CD8-positive, alpha-beta memory T cell (primary cell): ENCODE data around the gene ZNF764. TPM values are rescaled to one million over a fixed set of nuclear protein-coding genes. Genes with fewer than 3 reads are reported as not detected.

Source experiments
- CTCF ChIA-PET: fragments of 350-600 bp; sonication (Branson Sonifier 250); formaldehyde crosslinking; loops from one replicate; lab custom pipeline; 2021; ENCODE audit warnings: antibody characterized with exemption; lab: Charles Lee
- POLR2A ChIA-PET: fragments of 350-600 bp; sonication (Branson Sonifier 250); formaldehyde crosslinking; loops from one replicate; lab custom pipeline; 2021; ENCODE audit warnings: antibody characterized with exemption; lab: Charles Lee
- DNase-seq, 5 donors: peaks; one replicate each; pipeline versions ENCODE4 v3.0.0 to v3.0.0-alpha.2; 2020 to 2022; ENCODE audit warnings: mixed read lengths in 1 of 5
- H3K27ac ChIP-seq: one replicate; pipeline ENCODE4 v1.7.0; 2013; ENCODE audit warnings: low read depth, mild to moderate bottlenecking, low read length, moderate library complexity
- H3K27me3 ChIP-seq: 2 replicates; pipeline ENCODE4 v1.7.0; 2013; ENCODE audit warnings: low read length, mild to moderate bottlenecking; ENCODE audit not compliant: insufficient read depth, poor library complexity, severe bottlenecking
- H3K36me3 ChIP-seq: 2 replicates; pipeline ENCODE4 v1.7.0; 2013; ENCODE audit warnings: mild to moderate bottlenecking, low read length, moderate library complexity; ENCODE audit not compliant: insufficient read depth
- H3K4me1 ChIP-seq: 2 replicates; pipeline ENCODE4 v1.7.0; 2013; ENCODE audit warnings: mild to moderate bottlenecking, low read length, moderate library complexity; ENCODE audit not compliant: insufficient read depth
- H3K4me3 ChIP-seq: 2 replicates; pipeline ENCODE4 v1.7.0; 2013; ENCODE audit warnings: mild to moderate bottlenecking, low read length
- H3K9me3 ChIP-seq: 2 replicates; pipeline ENCODE4 v1.7.0; 2013; ENCODE audit warnings: mild to moderate bottlenecking, low read length
- H3K27ac Mint-ChIP-seq, 8 donors: one replicate each; pipeline ENCODE4 v1.8.0; 2020 to 2021; ENCODE audit warnings: mixed read lengths in 8 of 8, mild to moderate bottlenecking in 6 of 8, inconsistent platforms in 3 of 8, moderate library complexity in 3 of 8
- H3K27me3 Mint-ChIP-seq, 2 donors: one replicate each; pipeline ENCODE4 v1.8.0; 2020 to 2021; ENCODE audit warnings: mixed read lengths in 2 of 2, mild to moderate bottlenecking in 1 of 2, moderate library complexity in 1 of 2
- H3K36me3 Mint-ChIP-seq, 3 donors: one replicate each; pipeline ENCODE4 v1.8.0; 2020 to 2021; ENCODE audit warnings: mixed read lengths in 3 of 3, inconsistent platforms in 1 of 3, mild to moderate bottlenecking in 1 of 3
- H3K4me1 Mint-ChIP-seq, 3 donors: one replicate each; pipeline ENCODE4 v1.8.0; 2020 to 2021; ENCODE audit warnings: mixed read lengths in 3 of 3, inconsistent platforms in 1 of 3, mild to moderate bottlenecking in 1 of 3
- H3K4me3 Mint-ChIP-seq, 7 donors: one replicate each; pipeline ENCODE4 v1.8.0; 2020 to 2021; ENCODE audit warnings: mixed read lengths in 7 of 7, mild to moderate bottlenecking in 6 of 7, moderate library complexity in 4 of 7, inconsistent platforms in 2 of 7
- H3K9me3 Mint-ChIP-seq, 5 donors: one replicate each; pipeline ENCODE4 v1.8.0; 2020 to 2022; ENCODE audit warnings: mixed read lengths in 5 of 5, mild to moderate bottlenecking in 3 of 5, moderate library complexity in 2 of 5, inconsistent platforms in 1 of 5
- polyA plus RNA-seq: library from polyadenylated mRNA; unstranded; fragments of 300-500 nt; fragmentation: Illumina TruSeq; gene quantifications from one replicate; pipeline ENCODE4 v1.2.3, GENCODE V29; 2021
- total RNA-seq, 2 experiments: library from RNA; stranded (reverse); gene quantifications; one replicate each; pipeline ENCODE4 v1.2.3, GENCODE V29; 2021

The ZNF764 gene
- total and polyA plus RNA-seq, 3 experiments from 2014 or later, result 8.9 to 15.7 (median 15.1) TPM

DNA sequence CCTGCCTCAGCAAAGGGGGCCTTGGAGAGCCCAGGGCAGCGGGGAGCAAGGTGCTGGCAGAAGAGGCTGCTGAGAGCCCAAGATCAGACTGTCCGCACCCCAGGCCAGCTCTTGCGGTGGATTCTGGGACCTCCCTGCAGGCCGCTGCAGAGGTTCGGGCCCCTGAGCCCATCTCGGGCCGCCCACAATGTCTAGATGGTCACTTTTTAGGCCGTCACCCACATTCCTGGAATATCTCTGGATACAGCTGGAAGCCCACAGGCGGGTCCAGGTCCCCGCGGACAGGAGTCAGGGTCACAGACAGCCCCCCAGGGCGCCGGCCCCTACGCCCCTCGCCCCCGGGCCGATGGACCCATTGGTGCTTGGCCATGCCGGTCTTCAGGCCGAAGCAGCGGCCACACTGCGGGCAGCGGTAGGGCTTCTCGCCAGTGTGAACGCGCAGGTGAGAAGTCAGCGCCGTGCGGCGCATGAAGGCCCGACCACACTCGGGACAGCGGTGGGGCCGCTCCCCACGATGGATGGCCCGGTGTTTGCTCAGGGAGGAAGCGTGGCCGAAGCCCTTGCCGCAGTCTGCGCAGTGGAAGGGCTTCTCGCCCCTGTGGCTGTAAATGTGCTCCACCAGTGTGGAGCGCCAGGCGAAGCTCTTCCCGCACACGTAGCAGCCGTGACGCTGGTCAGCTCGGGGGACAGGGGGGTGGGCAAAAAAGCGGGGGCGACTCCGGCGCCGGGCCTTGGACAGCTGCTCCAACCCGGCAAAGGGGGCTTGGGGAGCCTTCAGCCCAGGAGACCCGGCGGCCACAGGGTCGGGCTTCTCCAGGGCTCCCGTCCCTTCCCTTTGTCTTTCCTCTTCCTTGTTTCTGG, 25.7 kb downstream of the ZNF764 start:
- peaks cover 0 to 37% (median 0%) of the 10 kb centered on the region in 3 donors for H3K36me3 Mint-ChIP-seq
- H3K27ac Mint-ChIP-seq, result peak overlapping the region in 3 of 8 donors; percentile 9 to 87 (median 82)
- no peak for DNase-seq
- Histone ChIP-seq H3K9me3 (no peaks in the 10 kb centered on the region), H3K4me3 (no peak overlapping the region), H3K27me3 (no peaks in the 10 kb centered on the region), H3K4me1 (peaks cover 30% of the 10 kb centered on the region), H3K27ac (no peak overlapping the region), H3K36me3 (no peaks in the 10 kb centered on the region)
- POLR2A ChIA-PET, result interaction anchor here (3.6 to 4.3 kb wide), 2 partner anchors 23 to 39 kb away, joined by 33 to 71 read pairs; partner anchors contain the start of genes ZNF688 and ZNF764
- no peaks in the 10 kb centered on the region for H3K9me3 Mint-ChIP-seq
- peak overlapping the region in 4 of 7 donors; percentile 51 to 98 (median 76) for H3K4me3 Mint-ChIP-seq
- peaks cover 30 to 46% (median 31%) of the 10 kb centered on the region in 3 donors for H3K4me1 Mint-ChIP-seq
- no peaks in the 10 kb centered on the region for H3K27me3 Mint-ChIP-seq
- CTCF ChIA-PET, result interaction anchor here (3.8 to 6.2 kb wide), 2 partner anchors 25 to 83 kb away, joined by 33 to 69 read pairs; partner anchors contain the start of gene ZNF764

DNA sequence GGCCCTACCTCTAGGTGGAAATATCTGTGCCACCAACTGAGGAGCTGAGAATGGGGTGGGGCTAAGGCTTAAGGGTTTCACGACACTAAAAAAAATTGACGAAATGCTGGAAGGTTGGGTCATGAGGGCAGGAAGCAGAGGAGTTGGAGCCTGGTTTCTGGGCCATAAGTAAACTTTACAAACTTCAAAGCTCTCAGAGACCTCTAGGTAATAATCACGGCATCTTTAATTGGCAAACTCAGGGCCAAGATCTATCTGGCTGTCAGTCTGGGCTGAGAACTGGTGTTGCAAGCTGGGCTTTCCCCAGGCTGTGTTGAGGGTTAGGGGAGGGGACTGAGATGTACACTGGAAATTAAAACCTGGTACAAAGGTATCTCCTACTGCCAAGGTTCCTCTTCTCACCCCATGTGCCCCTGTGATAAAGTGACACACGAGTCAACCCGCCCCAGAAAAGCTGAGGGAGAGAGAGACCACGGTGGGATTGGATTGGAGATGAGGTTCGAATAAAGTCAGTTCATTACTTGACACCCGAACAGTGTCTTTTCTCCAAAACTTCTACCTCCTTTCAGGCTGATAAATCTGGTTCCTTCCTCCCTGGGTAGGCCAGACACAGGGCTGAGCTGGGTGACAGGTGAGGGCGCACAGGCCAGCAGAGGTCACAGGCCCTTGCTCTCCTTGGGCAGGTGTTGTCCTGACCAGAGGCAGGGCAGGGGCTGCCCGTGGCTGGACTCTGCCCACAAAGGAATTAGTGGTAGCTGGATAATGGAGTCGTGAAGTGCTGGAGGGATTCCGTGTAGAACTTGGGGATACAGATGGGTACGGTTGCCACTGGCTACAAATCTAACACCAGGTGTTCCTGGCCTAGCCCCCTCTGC, 27.8 kb downstream of the ZNF764 start:
- Histone ChIP-seq H3K27me3 (no peaks in the 10 kb centered on the region), H3K36me3 (no peaks in the 10 kb centered on the region), H3K4me3 (no peak overlapping the region), H3K9me3 (no peaks in the 10 kb centered on the region), H3K27ac (no peak overlapping the region), H3K4me1 (peaks cover 26% of the 10 kb centered on the region)
- POLR2A ChIA-PET, result interaction anchor here (0.9 kb wide), 1 partner anchor 15 kb away, joined by 11 read pairs; no protein-coding TSS in a partner anchor
- H3K27me3 Mint-ChIP-seq, result no peaks in the 10 kb centered on the region
- peak overlapping the region in 7 of 8 donors; percentile 6 to 76 (median 42) for H3K27ac Mint-ChIP-seq
- peaks cover 23 to 37% (median 26%) of the 10 kb centered on the region in 3 donors for H3K4me1 Mint-ChIP-seq
- no peak for DNase-seq
- H3K4me3 Mint-ChIP-seq, result peak overlapping the region in 1 of 7 donors; percentile 77
- CTCF ChIA-PET, result interaction anchor here (1.1 to 3.5 kb wide), 4 partner anchors 21 to 105 kb away, joined by 3 to 14 read pairs (median 4); partner anchors contain the start of genes DCTPP1 and ZNF764
- peaks cover 0 to 30% (median 0%) of the 10 kb centered on the region in 3 donors for H3K36me3 Mint-ChIP-seq
- H3K9me3 Mint-ChIP-seq, result no peaks in the 10 kb centered on the region

DNA sequence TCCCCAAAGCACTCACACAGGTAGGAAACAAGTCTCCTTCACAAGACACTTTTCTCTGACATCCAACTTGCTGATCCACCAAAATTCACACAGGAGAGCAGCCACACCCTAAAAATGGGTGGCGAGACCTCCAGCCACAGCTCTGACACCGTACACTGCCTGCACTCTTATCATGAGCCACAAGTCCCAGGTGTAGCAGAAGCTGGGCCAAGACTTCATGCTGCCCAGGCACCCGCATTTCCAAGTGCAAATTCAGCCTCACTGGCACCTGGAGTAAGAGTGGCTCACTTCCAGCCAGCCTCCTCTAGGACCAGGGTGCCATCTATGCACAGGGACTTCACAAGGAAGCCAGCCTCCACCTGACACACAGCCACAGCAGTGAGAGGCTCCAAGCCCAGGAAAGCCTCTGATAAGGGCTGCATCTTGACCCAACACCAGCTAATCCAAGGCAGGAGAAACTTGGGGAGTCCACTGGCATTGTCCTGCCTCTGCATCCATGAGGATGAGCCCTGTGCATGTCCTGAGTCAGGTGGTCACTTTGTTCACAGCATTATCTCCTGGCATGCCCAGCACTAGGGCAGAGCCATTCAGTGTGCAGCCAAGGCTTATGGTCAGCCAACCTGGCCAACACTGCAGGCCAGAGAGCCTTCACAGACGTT, 29.2 kb downstream of the ZNF764 start:
- Mint-ChIP-seq H3K4me1 (peaks cover 17 to 29% (median 20%) of the 10 kb centered on the region in 3 donors), H3K9me3 (no peaks in the 10 kb centered on the region), H3K36me3 (peaks cover 0 to 22% (median 0%) of the 10 kb centered on the region in 3 donors), H3K27me3 (no peaks in the 10 kb centered on the region), H3K27ac (peak overlapping the region; percentile 57 to 93 (median 66)), H3K4me3 (peak overlapping the region in 3 of 7 donors; percentile 38 to 85 (median 63))
- Histone ChIP-seq H3K9me3 (no peaks in the 10 kb centered on the region), H3K36me3 (no peaks in the 10 kb centered on the region), H3K27me3 (no peaks in the 10 kb centered on the region), H3K4me1 (peaks cover 22% of the 10 kb centered on the region), H3K4me3 (no peak overlapping the region), H3K27ac (no peak overlapping the region)
- POLR2A ChIA-PET, result interaction anchor here (0.9 kb wide), 1 partner anchor 14 kb away, joined by 11 read pairs; no protein-coding TSS in a partner anchor
- no peak for DNase-seq
- CTCF ChIA-PET, result interaction anchor here (0.9 to 3.5 kb wide), 4 partner anchors 9 to 99 kb away, joined by 3 to 14 read pairs (median 4); partner anchors contain the start of genes DCTPP1 and ZNF764

DNA sequence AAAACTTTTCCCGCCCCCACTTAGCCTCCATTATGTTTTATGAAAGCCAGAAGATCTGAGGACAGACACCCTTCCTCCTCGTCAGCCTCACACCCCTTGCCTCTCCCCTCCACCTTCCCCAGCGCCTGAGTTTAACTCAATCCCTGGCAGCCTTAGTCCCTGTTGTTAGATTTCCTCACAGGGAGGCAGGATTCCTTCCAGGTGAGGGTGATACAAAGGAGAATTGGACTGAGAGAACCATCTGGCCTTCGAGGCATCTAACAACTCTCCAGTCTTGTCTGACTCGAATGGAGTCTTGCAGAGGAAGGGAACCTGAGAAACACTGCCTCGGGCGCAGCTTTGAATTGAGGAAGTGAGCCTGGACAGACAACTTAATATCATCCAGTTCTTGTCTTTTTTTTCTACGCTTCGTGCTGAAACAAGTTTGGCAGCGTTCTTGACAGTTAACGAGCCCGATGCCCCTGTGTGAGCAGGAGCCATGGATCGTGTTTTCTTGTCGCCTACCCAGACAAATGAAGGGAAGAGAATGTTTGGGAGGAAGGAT, 30.5 kb downstream of the ZNF764 start:
- peaks cover 19% of the 10 kb centered on the region for H3K4me1 ChIP-seq
- no peaks in the 10 kb centered on the region for H3K27me3 ChIP-seq
- H3K4me1 Mint-ChIP-seq, result peaks cover 14 to 24% (median 20%) of the 10 kb centered on the region in 3 donors
- H3K36me3 ChIP-seq, result no peaks in the 10 kb centered on the region
- no peaks in the 10 kb centered on the region for H3K9me3 Mint-ChIP-seq
- peak overlapping the region; percentile 80 to 94 (median 84) for H3K4me3 Mint-ChIP-seq
- ChIA-PET CTCF (interaction anchor here (0.9 to 3.5 kb wide), 5 partner anchors 30 to 101 kb away, joined by 3 to 14 read pairs (median 4); partner anchors contain the start of gene ZNF764), POLR2A (interaction anchor here (0.6 to 1.8 kb wide), 7 partner anchors 8 to 682 kb away, joined by 3 to 13 read pairs (median 4); partner anchors contain the start of genes FBRS and ZNF764)
- H3K27me3 Mint-ChIP-seq, result no peaks in the 10 kb centered on the region
- peak overlapping the region; percentile 79 for H3K27ac ChIP-seq
- peaks cover 0 to 19% (median 0%) of the 10 kb centered on the region in 3 donors for H3K36me3 Mint-ChIP-seq
- H3K9me3 ChIP-seq, result no peaks in the 10 kb centered on the region
- peak overlapping the region; percentile 21 for H3K4me3 ChIP-seq
- DNase-seq, result no peak
- peak overlapping the region; percentile 78 to 99 (median 92) for H3K27ac Mint-ChIP-seq

DNA sequence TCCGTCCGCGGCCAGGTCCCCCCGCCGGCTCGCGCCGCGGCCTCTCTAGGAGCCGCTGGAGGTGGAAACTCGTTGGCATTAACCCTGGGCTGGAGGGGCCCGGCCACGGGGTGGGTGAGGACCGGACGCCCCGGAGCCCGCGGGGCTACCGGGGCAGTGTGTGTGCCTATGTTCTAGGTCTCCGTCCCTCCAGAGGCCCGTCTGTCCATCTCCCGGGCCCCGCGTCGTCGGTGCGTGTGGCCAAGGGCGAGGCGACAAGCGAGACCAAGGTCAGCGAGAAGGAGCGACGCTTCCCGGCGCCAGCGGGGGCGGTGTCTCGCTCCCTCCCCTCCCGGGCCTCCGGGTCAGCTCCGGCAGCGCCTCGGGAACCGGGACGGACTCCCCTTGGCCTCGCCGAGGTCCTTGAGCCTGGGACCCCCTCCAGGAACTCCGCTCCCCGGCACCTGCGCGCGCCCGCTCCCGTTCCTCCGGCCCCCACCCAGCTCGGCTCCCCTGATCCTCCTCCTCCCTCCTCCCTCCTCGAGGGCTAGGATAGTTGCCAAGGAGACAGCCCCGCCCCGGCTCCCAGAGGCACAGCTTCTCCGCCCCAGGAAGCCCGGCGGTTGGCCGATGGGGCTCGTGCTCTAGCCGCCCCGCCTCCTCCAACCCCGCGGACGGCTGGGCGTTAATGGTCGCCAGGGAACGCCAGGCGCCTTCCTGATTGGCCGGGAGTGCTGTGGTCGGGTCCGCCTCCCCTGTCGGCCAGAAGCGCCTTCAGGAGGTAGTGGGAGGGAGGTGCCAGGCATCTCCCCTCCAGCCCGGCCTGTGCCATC, 31.1 kb downstream of the ZNF764 start:
- Histone ChIP-seq H3K27ac (peak overlapping the region; percentile 79), H3K36me3 (no peaks in the 10 kb centered on the region), H3K4me1 (peaks cover 19% of the 10 kb centered on the region), H3K4me3 (peak overlapping the region; percentile 21), H3K9me3 (no peaks in the 10 kb centered on the region), H3K27me3 (no peaks in the 10 kb centered on the region)
- CTCF ChIA-PET, result interaction anchor here (0.8 to 1.9 kb wide), 6 partner anchors 9 to 102 kb away, joined by 3 to 4 read pairs (median 4); partner anchors contain the start of genes DCTPP1 and ZNF764
- Mint-ChIP-seq H3K27ac (peak overlapping the region; percentile 78 to 99 (median 92)), H3K4me1 (peaks cover 14 to 27% (median 25%) of the 10 kb centered on the region in 3 donors), H3K36me3 (peaks cover 0 to 19% (median 0%) of the 10 kb centered on the region in 3 donors), H3K27me3 (no peaks in the 10 kb centered on the region), H3K4me3 (peak overlapping the region; percentile 80 to 94 (median 84)), H3K9me3 (no peaks in the 10 kb centered on the region)
- DNase-seq, result peak; percentile 75 to 91 (median 82)
- POLR2A ChIA-PET, result interaction anchor here (0.6 to 1.8 kb wide), 11 partner anchors 9 to 682 kb away, joined by 3 to 13 read pairs (median 4); partner anchors contain the start of genes FBRS and ZNF764

DNA sequence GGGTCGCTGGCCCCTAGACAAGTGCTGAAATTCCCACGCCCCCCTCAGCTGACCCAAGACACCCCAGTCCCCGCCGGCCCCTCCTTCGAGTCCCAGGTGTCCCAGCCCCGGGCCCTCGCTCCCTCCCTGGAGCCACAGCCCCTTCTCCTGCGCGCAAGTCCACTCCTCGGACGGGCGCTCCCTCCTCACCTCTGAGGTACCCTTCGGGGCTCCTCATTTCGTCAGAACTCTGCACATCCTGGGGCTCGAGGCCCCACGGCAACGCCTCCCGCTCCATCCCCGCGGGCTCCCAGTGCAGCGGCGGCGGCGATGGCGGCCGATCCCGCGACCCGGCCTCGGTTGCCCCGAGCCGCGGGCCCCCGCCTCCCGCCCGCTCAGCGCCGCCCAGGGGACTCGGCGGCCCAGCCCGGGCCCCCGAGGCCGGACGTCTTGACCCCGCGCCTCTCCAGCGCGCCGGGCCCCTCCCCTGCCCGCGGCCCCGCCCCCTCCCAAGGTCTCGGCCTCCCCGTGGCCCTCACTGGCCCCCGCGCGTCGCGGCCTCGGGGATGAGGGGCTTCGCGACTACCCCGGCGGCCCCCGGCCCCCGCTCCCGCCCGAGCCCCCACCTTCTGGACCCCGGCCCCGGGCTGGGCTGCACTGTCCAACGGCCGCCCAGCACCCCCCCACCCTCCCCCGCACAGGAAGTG, 31.9 kb downstream of the ZNF764 start, which contains the start of gene ZNF768:
Gene ZNF768, minus strand, starts transcription at position 430 of the 686 bp plus-strand sequence. Its CDS starts 153 bp downstream, at position 277.
- H3K27me3 ChIP-seq, result no peaks in the 10 kb centered on the region
- Mint-ChIP-seq H3K27ac (peak within 1 kb of the TSS; percentile 81 to 99 (median 92)), H3K4me1 (peaks cover 14 to 28% (median 27%) of the 10 kb centered on the region in 3 donors), H3K36me3 (peaks cover 0 to 22% (median 0%) of the 10 kb centered on the region in 3 donors), H3K4me3 (peak within 1 kb of the TSS; percentile 83 to 94 (median 90)), H3K9me3 (no peaks in the 10 kb centered on the region), H3K27me3 (no peaks in the 10 kb centered on the region)
- CTCF ChIA-PET, result interaction anchor here (0.8 to 2.5 kb wide), 5 partner anchors 9 to 97 kb away, joined by 3 to 11 read pairs (median 4); partner anchors contain the start of genes DCTPP1 and ZNF764
- POLR2A ChIA-PET, result interaction anchor here (0.5 to 4.3 kb wide), 9 partner anchors 8 to 132 kb away, joined by 3 to 18 read pairs (median 4); partner anchors contain the start of genes FBRS, ZNF747 and ZNF764
- peak within 1 kb of the TSS; percentile 79 for H3K27ac ChIP-seq
- peak in 3 of 5 donors; percentile 25 to 41 (median 30) for DNase-seq
- peaks cover 19% of the 10 kb centered on the region for H3K4me1 ChIP-seq
- H3K36me3 ChIP-seq, result no peaks in the 10 kb centered on the region
- H3K4me3 ChIP-seq, result peak within 1 kb of the TSS; percentile 50
- no peaks in the 10 kb centered on the region for H3K9me3 ChIP-seq
